ENCODE data around the gene DMPK.

The DMPK gene

DNA sequence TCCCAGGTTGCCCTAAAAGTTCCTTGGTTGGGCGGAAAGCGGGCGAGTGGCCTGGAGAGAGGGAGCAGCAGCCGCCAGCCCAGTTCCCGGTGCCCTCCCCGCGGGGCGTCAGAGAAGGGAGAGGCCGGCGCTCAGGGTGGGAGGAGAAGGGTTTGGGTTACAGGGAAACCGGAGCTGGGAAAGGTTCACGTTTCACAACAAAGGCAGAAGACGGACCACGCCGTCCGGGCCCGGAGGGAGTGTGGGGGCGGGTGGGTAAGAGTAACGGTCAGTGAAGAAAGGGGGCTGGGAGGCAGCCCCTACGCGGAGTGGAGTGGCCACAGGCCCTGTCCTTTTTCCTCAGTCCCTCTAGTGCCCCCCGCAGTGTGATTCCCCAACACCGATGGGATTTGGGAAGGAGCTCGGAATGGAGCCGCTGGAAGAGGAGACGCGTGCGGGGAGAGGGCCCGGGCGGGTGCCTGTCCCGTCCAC is 14.8 kb downstream of the DMPK start:
- FAIRE-seq (no peak), DNase-seq (ENCODE audit: insufficient read length, low spot score) (no peak)
- TF ChIP-seq TAF1 (IDR thresholded peaks at IDR 0.05; ENCODE audit: low read depth, low read length) (no peak), POU2F2 (IDR thresholded peaks at IDR 0.05; ENCODE audit: low read depth, low read length) (no peak), POLR2A (IDR thresholded peaks at IDR 0.05; ENCODE audit: low read depth, low read length) (no peak), PAX5 (IDR thresholded peaks at IDR 0.05; ENCODE audit: insufficient read depth, low read length, severe bottlenecking) (no peak), POLR2AphosphoS5 (IDR thresholded peaks at IDR 0.05; ENCODE audit: low read depth, low read length) (no peak), SPI1 (IDR thresholded peaks at IDR 0.05; ENCODE audit: low read depth, low read length) (no peak)

- DNase-seq (ENCODE audit: insufficient read length, low spot score) (no peak), FAIRE-seq (no peak)
- TF ChIP-seq POLR2A (IDR thresholded peaks at IDR 0.05; ENCODE audit: low read depth, low read length), result no peak
- no peak for TF ChIP-seq POU2F2 (IDR thresholded peaks at IDR 0.05; ENCODE audit: low read depth, low read length)
- TF ChIP-seq PAX5 (IDR thresholded peaks at IDR 0.05; ENCODE audit: insufficient read depth, low read length, severe bottlenecking), result no peak
- TF ChIP-seq POLR2AphosphoS5 (IDR thresholded peaks at IDR 0.05; ENCODE audit: low read depth, low read length), result no peak
- TF ChIP-seq TAF1 (IDR thresholded peaks at IDR 0.05; ENCODE audit: low read depth, low read length), result no peak
- TF ChIP-seq SPI1 (IDR thresholded peaks at IDR 0.05; ENCODE audit: low read depth, low read length), result no peak
Observed at GRCh38 chr19:45766869-45767346, 15.4 kb downstream of the DMPK start.

- FAIRE-seq (no peak), DNase-seq (ENCODE audit: insufficient read length, low spot score) (no peak)
- TF ChIP-seq TAF1 (IDR thresholded peaks at IDR 0.05; ENCODE audit: low read depth, low read length) (no peak), SPI1 (IDR thresholded peaks at IDR 0.05; ENCODE audit: low read depth, low read length) (no peak), PAX5 (IDR thresholded peaks at IDR 0.05; ENCODE audit: insufficient read depth, low read length, severe bottlenecking) (no peak), POU2F2 (IDR thresholded peaks at IDR 0.05; ENCODE audit: low read depth, low read length) (no peak), POLR2AphosphoS5 (IDR thresholded peaks at IDR 0.05; ENCODE audit: low read depth, low read length) (no peak), POLR2A (IDR thresholded peaks at IDR 0.05; ENCODE audit: low read depth, low read length) (no peak)
Observed at GRCh38 chr19:45766296-45766868, 15.9 kb downstream of the DMPK start.

DNA sequence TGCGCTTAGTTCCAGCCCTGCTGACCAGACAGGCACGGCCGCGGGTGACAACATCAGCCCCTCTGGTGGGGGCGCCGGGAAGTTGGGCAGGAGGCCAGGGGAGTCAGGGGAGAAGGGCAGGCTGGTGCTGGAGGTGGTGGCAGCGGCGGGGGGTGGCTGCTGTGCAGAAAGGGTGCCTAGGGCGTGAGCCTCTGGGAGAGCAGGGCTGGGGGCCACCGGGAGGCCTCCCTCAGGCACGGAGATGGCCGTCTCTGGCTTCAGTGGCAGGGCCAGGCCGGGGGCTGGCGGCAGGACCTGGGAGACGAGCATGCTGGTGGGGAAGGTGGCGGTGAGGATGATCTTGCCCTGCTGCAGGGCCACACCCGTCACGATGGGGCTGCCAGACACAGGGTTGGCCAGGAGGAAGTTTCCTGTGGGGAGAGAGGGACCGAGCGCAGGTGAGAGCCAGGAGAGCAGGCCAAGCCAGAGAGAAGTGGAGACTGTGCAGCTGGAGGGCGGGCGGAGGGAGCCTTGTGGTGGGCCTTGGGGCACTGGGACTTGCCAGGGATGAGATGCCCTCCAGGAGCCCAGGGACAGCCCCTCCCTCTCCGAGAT is 16.5 kb downstream of the DMPK start:
- no peak for FAIRE-seq
- DNase-seq (ENCODE audit: insufficient read length, low spot score), result no peak
- no peak for TF ChIP-seq TAF1 (IDR thresholded peaks at IDR 0.05; ENCODE audit: low read depth, low read length)
- TF ChIP-seq POLR2AphosphoS5 (IDR thresholded peaks at IDR 0.05; ENCODE audit: low read depth, low read length), result no peak
- TF ChIP-seq SPI1 (IDR thresholded peaks at IDR 0.05; ENCODE audit: low read depth, low read length), result no peak
- TF ChIP-seq POLR2A (IDR thresholded peaks at IDR 0.05; ENCODE audit: low read depth, low read length), result no peak
- TF ChIP-seq PAX5 (IDR thresholded peaks at IDR 0.05; ENCODE audit: insufficient read depth, low read length, severe bottlenecking), result no peak
- no peak for TF ChIP-seq POU2F2 (IDR thresholded peaks at IDR 0.05; ENCODE audit: low read depth, low read length)

GRCh38 chr19:45764945-45765701 is 17.2 kb downstream of the DMPK start:
- no peak for FAIRE-seq
- TF ChIP-seq POLR2AphosphoS5 (IDR thresholded peaks at IDR 0.05; ENCODE audit: low read depth, low read length) (no peak), TAF1 (IDR thresholded peaks at IDR 0.05; ENCODE audit: low read depth, low read length) (no peak), PAX5 (IDR thresholded peaks at IDR 0.05; ENCODE audit: insufficient read depth, low read length, severe bottlenecking) (no peak), POU2F2 (IDR thresholded peaks at IDR 0.05; ENCODE audit: low read depth, low read length) (no peak), SPI1 (IDR thresholded peaks at IDR 0.05; ENCODE audit: low read depth, low read length) (no peak), POLR2A (IDR thresholded peaks at IDR 0.05; ENCODE audit: low read depth, low read length) (no peak)
- no peak for DNase-seq (ENCODE audit: insufficient read length, low spot score)

DNA sequence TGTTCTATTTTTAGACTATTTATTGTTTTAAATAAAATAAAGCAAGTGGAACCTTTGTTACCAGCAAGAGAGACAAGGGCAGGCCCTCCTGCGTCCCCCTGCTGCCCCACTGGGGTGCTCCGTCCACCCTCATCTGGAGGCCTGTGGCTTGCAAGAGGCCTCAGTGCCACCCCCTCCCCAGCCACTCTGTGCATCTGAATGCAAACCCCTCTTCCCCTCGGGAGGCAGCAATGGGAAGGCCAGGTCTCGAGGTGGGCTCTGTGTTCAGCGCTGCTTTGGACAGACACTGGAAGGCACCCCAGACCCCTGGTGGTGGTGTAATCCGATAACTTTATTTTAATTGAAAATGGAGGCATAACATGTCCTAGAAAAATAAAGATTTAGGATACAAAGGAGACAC is 17.8 kb downstream of the DMPK start:
- TF ChIP-seq POU2F2 (IDR thresholded peaks at IDR 0.05; ENCODE audit: low read depth, low read length) (no peak), PAX5 (IDR thresholded peaks at IDR 0.05; ENCODE audit: insufficient read depth, low read length, severe bottlenecking) (no peak), POLR2AphosphoS5 (IDR thresholded peaks at IDR 0.05; ENCODE audit: low read depth, low read length) (no peak), POLR2A (IDR thresholded peaks at IDR 0.05; ENCODE audit: low read depth, low read length) (no peak), SPI1 (IDR thresholded peaks at IDR 0.05; ENCODE audit: low read depth, low read length) (no peak), TAF1 (IDR thresholded peaks at IDR 0.05; ENCODE audit: low read depth, low read length) (no peak)
- no peak for FAIRE-seq
- DNase-seq (ENCODE audit: insufficient read length, low spot score), result no peak

DNA sequence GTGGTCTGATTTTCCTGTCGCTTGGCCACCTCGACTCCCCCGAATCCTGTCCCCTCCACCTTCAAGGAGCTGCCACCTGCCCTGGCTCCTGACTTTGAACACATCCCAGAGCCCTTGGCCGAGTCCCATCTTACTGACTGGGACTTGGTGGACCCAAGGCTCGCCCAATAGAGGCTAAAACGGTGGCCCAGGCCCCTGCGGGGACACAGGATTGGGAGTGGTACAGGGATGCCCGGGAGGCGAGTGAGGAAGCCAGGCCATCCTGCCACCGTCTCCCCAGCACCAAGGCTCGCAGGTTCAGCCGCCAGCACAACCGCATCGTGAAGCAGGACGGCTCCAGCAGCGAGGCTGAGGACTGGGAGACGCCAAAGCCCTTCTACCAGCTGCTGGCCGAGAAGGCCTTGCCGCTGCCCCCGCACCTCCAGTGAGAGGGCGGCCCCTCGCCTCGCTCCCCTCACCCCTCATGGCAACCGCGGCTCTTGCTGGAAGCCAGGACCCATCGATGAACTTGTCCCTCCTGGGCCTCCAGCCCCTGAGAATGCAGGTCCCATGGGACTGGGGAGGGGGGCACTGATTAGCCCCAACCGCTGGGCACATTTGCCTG is 18.5 kb downstream of the DMPK start:
- no peak for TF ChIP-seq POLR2A (IDR thresholded peaks at IDR 0.05; ENCODE audit: low read depth, low read length)
- no peak for TF ChIP-seq PAX5 (IDR thresholded peaks at IDR 0.05; ENCODE audit: insufficient read depth, low read length, severe bottlenecking)
- TF ChIP-seq POU2F2 (IDR thresholded peaks at IDR 0.05; ENCODE audit: low read depth, low read length), result no peak
- TF ChIP-seq POLR2AphosphoS5 (IDR thresholded peaks at IDR 0.05; ENCODE audit: low read depth, low read length), result no peak
- TF ChIP-seq TAF1 (IDR thresholded peaks at IDR 0.05; ENCODE audit: low read depth, low read length), result no peak
- no peak for TF ChIP-seq SPI1 (IDR thresholded peaks at IDR 0.05; ENCODE audit: low read depth, low read length)
- no peak for FAIRE-seq

DNA sequence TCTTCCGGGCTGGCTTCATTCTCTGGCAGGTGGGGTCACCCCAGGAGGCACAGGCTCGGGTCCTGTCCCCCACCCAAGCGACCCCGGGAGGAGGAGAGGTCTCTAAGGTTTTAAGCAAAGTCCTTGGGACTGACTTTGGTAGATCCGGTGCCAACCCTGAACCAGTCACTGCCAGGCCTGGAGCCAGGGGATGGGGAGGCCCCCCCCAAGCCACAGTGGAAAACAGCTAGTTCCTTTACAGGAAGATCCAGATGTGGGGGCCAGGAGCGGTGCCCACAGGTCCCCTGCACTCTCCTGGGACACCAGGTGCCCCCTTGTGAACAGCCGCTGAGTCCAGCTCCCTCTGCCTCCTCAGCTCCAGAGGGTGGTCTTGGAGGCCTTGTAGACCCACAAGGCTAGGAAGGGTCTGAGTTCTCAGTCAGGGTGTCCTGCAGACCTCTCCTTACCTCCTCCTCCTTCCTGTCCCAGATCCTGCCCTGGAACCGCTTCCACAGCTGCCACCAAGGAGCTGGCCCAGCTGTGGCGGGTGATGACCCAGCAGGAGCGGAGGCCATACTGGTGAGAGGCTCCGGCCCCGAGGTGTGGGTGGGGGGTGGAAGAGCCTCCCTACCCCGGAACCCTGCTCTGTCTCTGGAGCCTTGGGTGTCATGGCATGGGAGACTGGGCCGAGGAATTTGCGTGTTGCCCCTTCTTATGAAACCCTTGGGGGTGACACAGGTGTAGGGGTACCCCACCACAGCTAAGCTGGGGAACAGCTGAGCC is 19.2 kb downstream of the DMPK start:
- TF ChIP-seq PAX5 (IDR thresholded peaks at IDR 0.05; ENCODE audit: insufficient read depth, low read length, severe bottlenecking) (no peak), POLR2AphosphoS5 (IDR thresholded peaks at IDR 0.05; ENCODE audit: low read depth, low read length) (no peak), SPI1 (IDR thresholded peaks at IDR 0.05; ENCODE audit: low read depth, low read length) (no peak), POU2F2 (IDR thresholded peaks at IDR 0.05; ENCODE audit: low read depth, low read length) (no peak), POLR2A (IDR thresholded peaks at IDR 0.05; ENCODE audit: low read depth, low read length) (no peak), TAF1 (IDR thresholded peaks at IDR 0.05; ENCODE audit: low read depth, low read length) (no peak)
- no peak for FAIRE-seq

More for the DNA sequence above, 18.5 kb downstream of the DMPK start:
- DNase-seq (ENCODE audit: insufficient read length, low spot score), result no peak

More for the DNA sequence above, 19.2 kb downstream of the DMPK start:
- DNase-seq (ENCODE audit: insufficient read length, low spot score), result no peak
